NCI-H1092 treated with DMSO at 0.1 percent for 48 hours (cell line): Measurements from ENCODE around the gene TBK1.
"Not testable (repeated sequence)": the region's sequence is repeated elsewhere in the genome, so short reads cannot be mapped to it uniquely, and the experiment has no call there.

ENCODE experiments used
- DNase-seq: peaks from one replicate; lab custom pipeline; 2025; lab: John Stamatoyannopoulos, UW

The TBK1 gene

DNA sequence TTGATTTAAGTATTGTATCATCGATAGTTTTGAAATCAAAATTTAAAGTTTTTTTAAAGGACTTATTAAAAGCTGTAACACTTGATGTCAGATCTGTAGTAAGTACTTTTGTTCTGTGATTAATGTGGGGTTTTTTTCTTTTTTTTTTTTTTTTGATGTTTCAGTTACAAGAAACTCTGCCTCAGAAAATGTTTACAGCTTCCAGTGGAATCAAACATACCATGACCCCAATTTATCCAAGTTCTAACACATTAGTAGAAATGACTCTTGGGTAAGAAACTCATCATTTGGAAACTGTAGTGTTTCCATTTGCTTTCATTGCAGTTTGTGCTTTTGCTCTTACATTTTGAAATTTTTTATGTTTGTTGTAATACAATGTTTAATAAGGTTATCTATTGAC lies 45.6 kb downstream of the TBK1 start:
- DNase-seq: no peak

DNA sequence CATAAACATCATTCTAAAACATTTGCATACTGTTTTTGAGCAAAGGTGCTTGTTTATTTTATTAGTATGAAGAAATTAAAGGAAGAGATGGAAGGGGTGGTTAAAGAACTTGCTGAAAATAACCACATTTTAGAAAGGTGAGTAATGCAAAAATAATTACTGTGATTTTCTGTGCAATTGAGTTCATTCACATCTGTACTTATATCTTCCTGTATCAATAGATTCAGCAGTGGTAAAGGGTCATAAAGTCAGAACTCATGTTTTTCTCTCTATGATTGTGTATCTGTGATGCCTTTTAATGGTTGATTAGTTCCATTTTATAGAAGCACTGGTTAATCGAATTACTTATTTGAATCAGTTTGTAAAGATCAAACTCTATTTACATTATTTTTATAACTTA lies 46.0 kb downstream of the TBK1 start:
- DNase-seq: no peak

DNA sequence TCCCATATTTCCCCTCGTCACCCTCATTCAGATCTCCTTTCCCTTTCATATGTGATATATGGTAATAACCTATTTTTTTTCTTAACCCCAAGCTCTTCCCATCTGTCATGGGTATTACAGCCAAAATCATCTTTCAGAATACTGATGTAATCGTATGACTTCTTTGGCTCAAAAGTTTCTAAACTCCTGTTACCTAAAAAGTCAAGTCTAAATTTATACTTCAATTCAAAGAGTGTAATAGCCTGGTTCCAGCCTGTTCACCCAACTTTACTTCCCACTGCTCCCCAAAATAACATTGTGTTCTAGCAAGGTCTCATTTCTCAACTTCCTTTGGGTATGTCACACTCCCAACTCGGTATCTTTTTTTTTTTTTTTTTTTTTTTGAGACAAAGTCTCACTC lies 48.5 kb downstream of the TBK1 start:
- no peak for DNase-seq

DNA sequence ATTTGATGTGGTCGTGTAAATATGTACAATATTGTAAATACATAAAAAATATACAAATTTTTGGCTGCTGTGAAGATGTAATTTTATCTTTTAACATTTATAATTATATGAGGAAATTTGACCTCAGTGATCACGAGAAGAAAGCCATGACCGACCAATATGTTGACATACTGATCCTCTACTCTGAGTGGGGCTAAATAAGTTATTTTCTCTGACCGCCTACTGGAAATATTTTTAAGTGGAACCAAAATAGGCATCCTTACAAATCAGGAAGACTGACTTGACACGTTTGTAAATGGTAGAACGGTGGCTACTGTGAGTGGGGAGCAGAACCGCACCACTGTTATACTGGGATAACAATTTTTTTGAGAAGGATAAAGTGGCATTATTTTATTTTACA lies 49.6 kb downstream of the TBK1 start:
- DNase-seq: no peak

DNA sequence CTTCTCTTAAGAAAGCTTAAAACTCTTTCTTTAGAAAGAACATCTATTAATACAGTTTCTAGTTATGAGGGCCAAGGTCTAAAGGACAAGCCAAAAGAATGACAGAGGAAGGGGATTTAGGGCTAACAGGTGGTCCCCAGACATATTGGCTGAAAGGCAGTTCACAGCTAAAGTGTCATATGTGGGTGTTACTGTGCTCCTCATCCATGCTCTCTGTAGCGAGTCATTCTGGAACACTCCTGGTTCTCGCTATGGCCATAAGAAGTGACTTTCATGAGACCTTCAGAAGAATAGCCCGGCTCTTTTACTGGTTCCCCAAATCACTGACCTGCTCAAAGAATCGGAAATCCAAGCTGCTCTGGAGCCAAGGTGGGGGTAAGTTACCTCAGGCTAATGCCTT lies 55.0 kb downstream of the TBK1 start:
- DNase-seq: no peak

DNA sequence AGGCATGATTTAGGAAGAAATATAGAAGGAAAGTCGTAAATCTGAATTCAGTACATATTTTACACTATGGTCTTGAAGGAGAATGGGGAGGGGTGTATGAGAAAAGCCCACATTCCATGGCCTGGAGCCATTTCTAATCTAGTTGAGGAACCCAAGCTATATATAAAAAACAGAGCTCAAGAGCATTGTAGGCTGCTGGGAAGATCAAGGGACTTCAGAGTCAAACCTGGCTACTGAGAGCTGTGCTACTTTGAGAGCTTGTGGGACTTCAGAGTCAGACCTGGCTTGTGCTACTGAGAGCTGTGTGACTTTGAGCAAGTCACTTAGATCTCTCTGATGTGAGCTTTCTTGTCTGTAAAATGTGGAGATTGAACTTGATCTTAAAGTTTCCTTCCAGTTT lies 58.7 kb downstream of the TBK1 start:
- DNase-seq: no peak

DNA sequence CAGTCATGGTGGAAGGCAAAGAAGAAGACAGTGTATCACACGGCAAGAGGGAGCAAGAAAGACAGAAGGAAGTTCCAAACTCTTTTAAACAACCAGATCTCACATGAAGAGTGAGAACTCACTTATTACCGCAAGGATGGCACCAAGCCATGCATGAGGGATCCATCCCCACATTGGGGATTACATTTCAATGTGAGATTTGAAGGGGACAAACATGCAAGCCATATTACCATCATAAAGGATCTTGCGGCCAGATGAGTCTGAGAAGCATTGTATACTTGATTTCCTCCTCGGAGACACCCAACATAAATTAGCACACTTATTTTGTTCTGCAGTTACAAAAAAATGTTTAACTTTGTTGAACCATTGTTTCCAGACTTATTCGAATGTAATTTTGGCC lies 66.5 kb downstream of the TBK1 start:
- DNase-seq: no peak

DNA sequence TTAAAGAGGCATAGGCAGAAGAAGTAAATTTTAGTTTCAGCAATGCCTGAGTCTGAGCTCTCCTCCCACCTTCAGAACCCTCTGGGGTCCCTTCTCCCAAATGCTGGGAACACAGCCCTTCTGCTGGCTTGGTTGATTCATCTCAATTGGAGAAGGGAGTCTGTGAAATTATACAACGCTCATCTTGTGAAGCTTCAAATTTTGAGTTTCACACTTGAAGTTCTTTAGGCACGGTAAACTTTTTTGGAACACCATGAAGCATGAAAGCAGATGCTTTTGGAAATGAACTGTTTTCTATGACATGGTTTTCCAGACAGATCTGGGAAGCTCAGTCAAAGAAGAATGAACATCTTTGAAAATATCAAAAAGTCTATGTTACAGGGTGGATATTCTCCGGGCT lies 69.9 kb downstream of the TBK1 start:
- DNase-seq: no peak

DNA sequence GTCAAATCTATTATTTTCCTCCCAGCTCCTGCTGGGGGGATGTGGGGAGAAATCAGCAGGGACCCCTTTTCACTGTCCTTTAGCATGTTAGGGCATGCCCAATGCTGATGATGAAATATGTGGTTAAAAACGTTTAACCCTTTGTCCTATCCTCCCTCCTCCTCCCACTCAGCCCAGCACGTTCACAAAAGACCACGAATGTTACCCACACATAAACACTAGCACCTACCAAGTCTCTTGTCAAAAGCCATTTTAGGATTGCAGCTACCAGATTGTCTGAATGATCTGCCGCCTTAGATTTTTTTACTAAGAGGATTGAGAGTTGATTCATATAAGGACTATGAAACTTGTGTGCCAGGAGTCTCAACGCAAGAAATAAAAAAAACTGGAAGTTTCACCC lies 70.4 kb downstream of the TBK1 start:
- DNase-seq: no peak

DNA sequence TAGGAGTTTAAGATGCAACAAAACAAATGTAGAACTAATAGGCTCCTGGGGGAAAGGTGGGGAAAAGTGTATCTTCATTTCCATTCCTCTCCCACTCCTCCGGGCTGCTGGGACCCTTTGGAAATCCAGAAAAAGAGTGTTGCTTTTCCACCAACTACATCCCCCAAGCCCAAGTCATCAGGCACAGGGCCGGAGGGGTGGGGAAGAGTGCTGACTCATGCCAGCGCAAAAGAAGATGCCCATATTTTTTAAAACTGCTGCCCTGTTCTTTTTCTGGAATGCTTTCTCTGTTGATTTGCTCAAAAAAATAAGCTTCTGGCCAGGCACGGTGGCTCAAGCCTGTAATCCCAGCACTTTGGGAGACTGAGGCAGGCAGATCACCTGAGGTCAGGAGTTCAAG lies 70.9 kb downstream of the TBK1 start:
- no peak for DNase-seq

DNA sequence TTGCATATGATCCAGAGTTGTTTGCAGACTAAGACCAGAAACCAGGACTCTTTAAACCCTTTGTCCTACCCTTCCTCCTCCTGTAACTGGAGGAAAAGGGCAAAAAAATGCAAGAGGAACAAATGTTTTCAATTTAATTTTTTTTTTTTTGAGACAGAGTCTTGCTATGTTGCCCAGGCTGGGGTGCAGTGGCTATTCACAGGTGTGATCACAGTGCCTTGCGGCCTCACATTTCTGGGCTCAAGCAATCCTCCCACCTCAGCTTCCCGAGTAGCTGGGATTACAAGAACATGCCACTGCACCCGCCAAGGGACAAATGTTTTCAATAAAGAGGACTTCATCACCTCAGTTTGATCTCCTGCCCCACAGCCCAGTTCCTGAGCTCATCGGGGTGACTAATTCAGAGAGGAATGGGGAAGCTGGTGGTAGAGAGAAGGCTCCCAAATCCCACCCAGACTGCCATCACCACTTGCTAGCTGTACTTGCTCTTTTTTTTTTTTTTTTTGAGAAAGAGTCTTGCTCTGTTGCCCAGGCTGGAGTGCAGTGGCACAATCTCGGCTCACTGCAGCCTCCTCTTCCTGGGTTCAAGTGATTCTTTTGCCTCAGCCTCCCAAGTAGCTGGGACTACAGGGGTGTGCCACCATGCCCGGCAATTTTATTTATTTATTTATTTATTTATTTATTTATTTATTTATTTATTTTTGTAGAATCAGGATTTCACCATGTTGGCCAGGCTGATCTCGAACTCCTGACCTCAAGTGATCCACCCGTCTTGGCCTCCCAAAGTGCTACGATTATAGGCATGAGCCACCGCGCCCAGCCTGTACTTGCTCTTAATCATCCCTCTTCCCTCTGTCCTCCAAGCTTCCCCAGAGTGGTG lies 71.9 kb downstream of the TBK1 start:
- not testable (repeated sequence) for DNase-seq

DNA sequence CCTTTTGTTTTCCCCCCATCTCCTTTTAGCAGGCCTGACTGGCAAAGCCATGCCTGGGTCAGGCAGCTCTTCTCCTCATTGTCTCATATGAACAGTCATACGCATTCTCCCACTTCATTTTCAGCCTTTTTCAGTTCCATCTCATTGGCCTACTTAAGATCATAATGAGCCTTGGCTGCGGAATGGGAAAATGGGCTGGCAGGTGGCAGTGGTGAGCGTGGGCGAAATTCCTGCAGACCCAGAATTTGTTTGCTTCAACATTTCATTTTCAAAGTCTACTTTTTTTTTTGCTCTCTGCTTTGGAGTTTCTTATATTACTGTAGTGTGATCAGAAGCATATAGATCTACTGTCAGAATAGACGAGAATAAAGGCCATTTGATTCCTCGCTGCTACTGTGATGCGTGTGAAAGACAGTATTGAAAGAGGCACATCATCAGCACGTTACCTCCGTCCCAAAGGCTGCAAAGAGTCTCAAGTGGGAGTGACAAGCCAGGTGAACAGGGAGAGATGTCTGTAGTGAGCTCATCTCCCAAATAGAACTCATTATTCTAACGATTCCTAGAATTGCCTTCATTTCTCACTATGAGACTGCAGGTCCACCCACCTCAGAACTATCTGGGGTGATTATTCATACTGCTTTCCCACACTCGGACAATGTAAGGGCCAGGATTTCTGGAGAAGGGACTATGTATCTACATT lies 73.7 kb downstream of the TBK1 start:
- no peak for DNase-seq

DNA sequence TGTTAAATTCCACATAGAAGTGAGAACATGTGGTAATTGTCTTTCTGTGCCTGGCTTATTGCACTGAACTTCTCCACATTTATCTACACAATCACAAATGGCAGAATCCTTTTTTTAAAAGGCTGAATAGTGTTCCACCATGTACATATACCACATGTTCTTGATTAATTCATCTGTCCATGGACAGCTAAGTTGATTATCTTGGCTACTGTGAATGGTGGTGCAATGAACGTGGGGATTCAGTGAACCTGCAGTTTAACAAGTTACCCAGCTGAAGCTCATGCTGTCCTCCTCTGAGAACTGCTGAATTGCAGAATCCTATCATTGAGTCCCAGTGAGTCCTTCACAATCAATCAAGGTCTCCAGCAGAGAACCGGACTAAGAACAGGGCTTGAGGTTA lies 74.9 kb downstream of the TBK1 start:
- DNase-seq: no peak

DNA sequence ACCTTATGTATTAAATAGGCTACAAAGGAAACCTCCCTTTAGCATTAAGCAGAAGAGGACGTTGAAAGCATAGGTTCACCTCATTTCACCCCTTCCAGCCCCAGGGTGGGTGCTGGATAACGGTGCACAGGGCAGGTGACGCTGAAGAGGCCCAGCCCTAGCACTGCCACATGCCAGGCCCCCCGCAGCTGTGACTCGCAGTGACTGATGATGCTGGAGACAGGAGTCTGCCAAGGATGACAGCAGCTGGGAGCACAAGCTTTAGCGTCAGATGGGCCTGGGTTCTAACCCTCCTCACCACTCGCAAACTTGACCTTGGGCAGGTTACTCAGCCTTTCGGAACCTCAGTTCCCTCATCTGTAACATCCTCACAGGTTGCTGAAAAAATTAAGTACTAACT lies 76.7 kb downstream of the TBK1 start:
- no peak for DNase-seq

DNA sequence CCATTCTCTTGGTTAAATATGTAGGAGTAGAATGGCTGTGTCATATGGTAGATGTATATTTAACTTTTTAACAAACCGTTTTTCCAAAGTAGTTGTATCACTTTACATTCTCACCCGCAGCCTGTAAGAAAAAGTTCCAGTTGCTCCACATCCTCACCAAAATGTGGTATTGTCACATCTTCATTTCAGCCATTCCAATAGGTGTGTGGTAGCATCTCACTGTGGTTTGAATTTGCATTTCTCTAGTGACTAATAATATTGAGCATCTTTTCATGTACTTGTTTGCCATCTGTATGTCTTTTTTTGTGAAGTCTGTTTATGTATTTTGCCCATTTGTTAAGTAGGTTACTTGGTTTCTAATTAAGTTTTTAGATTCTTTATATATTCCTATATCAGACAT lies 78.6 kb downstream of the TBK1 start:
- DNase-seq: no peak

DNA sequence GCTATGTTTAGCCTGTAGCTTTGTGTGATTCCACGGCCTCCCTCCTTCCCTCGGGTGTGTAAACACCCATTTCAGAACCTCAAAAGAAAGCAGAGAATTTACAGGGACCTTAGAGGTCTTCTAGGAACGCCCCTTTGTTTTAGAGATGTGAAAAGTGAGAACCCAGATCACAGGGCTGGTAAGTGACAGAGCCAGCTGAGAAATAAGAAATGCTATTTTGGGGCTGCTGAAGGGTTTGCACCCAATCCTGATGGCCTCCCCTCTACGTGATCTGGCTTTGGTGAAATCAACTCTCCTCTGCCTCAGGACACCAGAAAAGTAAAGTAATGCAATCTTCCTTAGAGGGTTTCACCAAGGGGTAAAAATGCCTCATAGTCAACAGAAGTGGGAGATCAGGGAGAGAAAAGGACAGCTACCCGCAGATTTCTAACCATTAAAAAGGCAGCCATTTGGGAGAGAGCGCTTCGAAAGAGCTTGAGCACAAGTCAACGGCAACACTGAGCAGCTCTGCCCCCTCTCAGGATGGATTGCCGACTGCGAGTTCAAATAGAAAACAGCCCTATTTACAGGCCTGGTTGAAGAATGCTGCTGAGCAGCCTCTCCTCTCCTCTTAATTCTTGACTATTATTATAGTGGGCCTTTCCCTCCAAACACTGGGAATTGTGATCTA lies 79.9 kb downstream of the TBK1 start:
- no peak for DNase-seq

DNA sequence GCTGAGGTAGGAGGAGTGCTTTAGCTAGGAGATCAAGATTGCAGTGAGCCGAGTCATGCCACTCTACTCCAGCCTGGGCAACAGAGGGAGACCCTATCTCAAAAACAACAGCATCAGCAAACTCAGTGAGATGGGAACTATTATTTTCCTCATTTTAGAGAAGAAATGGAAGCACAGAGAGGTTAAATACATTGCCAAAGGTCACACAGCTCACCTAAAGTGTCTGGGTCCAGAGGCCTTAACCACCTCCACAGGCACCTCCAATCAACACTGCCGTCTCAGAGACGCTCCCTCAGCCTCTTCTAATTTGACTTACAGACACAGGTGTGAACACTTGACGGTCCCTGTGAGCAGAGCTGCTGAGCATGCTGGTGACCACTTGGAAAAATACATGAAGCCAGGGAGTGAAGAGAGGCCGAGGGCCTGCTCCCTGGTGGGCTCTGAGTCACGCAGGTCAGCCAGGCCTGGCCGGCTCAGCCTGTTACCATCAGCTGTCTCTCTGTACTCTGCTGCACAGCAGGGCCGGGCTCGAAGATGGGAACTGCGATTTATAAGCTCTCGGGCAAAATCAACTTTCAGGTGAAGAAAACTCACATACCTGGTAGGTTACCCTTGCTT lies 80.9 kb downstream of the TBK1 start:
- DNase-seq: no peak

DNA sequence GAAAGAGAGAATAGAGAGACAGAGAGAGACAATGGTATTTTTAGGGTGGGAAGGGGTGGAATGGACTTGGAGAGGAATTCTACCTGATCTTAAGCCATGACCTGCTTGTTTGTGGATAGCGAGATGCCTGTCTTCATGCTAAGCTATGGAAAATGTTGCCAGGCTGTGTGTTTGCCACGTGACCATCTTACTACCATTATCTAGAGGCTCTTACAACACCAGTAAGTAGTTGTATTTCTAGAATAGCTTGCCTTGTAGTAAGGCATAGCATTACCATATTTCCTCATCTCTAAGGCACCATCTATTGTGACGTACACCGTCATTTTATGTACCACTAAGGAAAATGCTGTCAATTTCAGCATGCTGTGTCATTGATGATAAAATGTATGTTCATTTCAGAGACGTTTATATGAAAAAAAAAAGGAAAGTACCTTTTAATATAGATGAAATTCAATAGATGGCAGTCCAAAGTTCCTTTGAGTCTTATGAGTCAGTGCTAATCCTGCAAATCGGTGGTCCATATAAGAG lies 82.8 kb downstream of the TBK1 start:
- DNase-seq: no peak

DNA sequence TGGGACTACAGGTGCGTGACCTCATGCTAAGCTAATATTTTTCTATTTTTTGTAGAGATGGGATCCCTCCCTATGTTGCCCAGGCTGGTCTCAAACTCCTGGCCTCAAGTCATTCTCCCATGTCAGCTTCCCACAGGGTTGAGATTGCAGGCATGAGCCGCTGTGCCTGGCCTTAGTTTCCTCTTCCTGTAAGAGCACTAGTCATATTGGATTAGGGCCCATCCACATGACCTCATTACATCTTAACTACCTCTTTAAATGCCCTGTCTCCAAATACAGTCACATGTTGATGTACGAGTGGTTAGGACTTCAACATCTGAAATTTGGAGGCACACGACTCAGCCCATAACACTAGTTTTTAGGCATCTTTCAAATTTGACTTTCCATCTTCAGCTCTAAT lies 86.2 kb downstream of the TBK1 start:
- DNase-seq: no peak

DNA sequence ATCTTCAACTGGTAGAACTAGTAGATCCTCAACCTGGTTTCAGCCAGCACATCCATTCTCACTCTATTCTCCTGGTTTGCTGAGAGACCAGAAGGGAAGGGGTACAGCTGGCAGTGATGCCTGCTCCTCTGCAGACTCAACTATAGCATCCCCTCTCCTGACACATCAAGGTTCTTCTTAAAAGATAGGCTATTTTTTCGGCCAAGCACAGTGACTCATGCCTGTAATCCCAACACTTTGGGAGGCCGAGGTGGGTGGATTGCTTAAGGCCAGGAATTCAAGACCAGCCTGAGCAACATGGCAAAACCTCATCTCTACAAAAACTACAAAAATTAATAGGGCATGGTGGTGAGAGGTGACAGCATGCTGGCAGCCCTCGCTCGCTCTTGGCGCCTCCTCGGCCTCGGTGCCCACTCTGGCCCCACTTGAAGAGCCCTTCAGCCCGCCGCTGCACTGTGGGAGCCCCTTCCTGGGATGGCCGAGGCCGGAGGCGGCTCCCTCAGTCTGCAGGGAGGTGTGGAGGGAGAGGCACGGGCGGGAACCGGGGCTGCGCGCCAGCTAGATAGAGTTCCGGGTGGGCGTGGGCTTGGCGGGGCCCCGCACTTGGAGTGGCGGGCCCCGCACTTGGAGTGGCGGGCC lies 90.6 kb downstream of the TBK1 start:
- not testable (repeated sequence) for DNase-seq

DNA sequence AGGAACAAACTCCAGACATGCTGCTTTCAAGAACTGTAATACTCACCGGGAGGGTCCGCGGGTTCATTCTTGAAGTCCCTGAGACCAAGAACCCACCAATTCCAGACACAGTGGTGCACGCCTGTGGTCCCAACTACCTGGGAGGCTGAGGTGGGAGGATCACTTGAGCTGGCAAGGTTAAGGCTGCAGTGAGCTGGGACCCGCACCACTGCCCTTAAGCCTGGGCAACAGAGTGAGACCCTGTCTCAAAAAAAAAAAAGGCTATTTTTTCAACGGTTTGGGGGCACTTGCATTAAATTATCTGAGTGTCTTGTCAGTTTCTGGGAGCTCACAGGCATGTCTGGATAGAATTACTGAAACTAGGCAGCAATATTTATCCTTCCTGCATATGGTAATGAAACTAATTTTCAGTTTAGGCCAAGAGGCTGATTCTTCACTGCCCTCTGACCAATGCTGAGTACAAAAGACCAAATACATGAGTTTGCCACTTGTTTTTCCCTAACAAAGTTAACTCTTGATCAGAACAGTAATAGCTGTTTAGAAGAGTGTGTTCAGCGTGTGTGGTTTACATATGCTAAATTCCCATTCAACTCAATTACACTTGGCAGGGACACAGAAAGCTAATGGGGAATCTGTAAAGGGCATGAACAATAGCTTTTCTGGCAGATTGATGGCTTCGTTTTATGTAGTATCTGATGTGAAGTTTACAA lies 92.6 kb downstream of the TBK1 start:
- peak; percentile 40 for DNase-seq
